Fibroblast of skin of left biceps (primary cell): ENCODE data around the gene BIRC3.
"Not testable (repeated sequence)": the region's sequence is repeated elsewhere in the genome, so short reads cannot be mapped to it uniquely, and the experiment has no call there.

ENCODE experiments used
- DNase-seq, 2 experiments: peaks; one replicate each; pipeline ENCODE4 v3.0.0-alpha.2; 2013; ENCODE audit warnings: low read depth in 2 of 2

BIRC3 gene

GRCh38 chr11:102323542-102324251 lies 6.4 kb downstream of the BIRC3 start:
- peak; percentile 50 to 61 for DNase-seq

GRCh38 chr11:102325088-102325487 lies 7.8 kb downstream of the BIRC3 start:
- DNase-seq, result no peak

GRCh38 chr11:102328748-102329147 lies 11.5 kb downstream of the BIRC3 start:
- no peak for DNase-seq

- DNase-seq, result no peak
Observed at GRCh38 chr11:102330231-102330630, 12.9 kb downstream of the BIRC3 start.

GRCh38 chr11:102331341-102331740 lies 14.1 kb downstream of the BIRC3 start:
- DNase-seq, result no peak

- no peak for DNase-seq
Observed at GRCh38 chr11:102332611-102332994, 15.3 kb downstream of the BIRC3 start.

- DNase-seq, result no peak
Observed at GRCh38 chr11:102338479-102339010, 21.3 kb downstream of the BIRC3 start.

- DNase-seq, result not testable (repeated sequence)
Observed at GRCh38 chr11:102341311-102341710, 24.0 kb downstream of the BIRC3 start.

- DNase-seq, result peak; percentile 57 to 62
Observed at GRCh38 chr11:102341844-102342318, 24.6 kb downstream of the BIRC3 start.

GRCh38 chr11:102343809-102344208 lies 26.5 kb downstream of the BIRC3 start:
- peak; percentile 55 to 71 for DNase-seq

GRCh38 chr11:102345904-102346303 lies 28.6 kb downstream of the BIRC3 start:
- DNase-seq, result peak; percentile 26 to 42

GRCh38 chr11:102346456-102346747 lies 29.1 kb downstream of the BIRC3 start:
- DNase-seq, result no peak

- peak; percentile 82 to 86 for DNase-seq
Observed at GRCh38 chr11:102346748-102347461, 29.6 kb downstream of the BIRC3 start, which contains the start of gene BIRC2. TSS of gene BIRC2 (plus strand) at chr11:102347214. CDS start at chr11:102349855, 2,641 bp downstream.

GRCh38 chr11:102347462-102348370 lies 30.4 kb downstream of the BIRC3 start:
- no peak for DNase-seq

GRCh38 chr11:102357116-102357515 lies 39.8 kb downstream of the BIRC3 start:
- DNase-seq, result no peak

- no peak for DNase-seq
Observed at GRCh38 chr11:102359372-102359771, 42.1 kb downstream of the BIRC3 start.

GRCh38 chr11:102360681-102361080 lies 43.4 kb downstream of the BIRC3 start:
- no peak for DNase-seq

- peak; percentile 33 to 35 for DNase-seq
Observed at GRCh38 chr11:102361086-102362031, 44.1 kb downstream of the BIRC3 start.

- DNase-seq, result no peak
Observed at GRCh38 chr11:102364991-102365390, 47.7 kb downstream of the BIRC3 start.

- DNase-seq, result no peak
Observed at GRCh38 chr11:102367364-102367763, 50.1 kb downstream of the BIRC3 start.

- no peak for DNase-seq
Observed at GRCh38 chr11:102368472-102368871, 51.2 kb downstream of the BIRC3 start.
